Stimulated activated CD4-positive, alpha-beta T cell treated with anti-CD3 and anti-CD28 coated beads, Interleukin-12 subunit alpha, Interleukin-12 subunit beta, amount 100 ng/mL, for 4 hours (primary cell): ENCODE data around the gene IGSF11.
A peak's percentile ranks its signal among the peaks of the same experiment; 100 is the strongest.

Experiments used
- DNase-seq: peaks from one replicate; pipeline ENCODE4 v3.0.0-alpha.2; 2020

Gene IGSF11

GRCh38 chr3:118946449-118946848 is 88.2 kb downstream of the IGSF11 start:
- DNase-seq = no peak

DNA sequence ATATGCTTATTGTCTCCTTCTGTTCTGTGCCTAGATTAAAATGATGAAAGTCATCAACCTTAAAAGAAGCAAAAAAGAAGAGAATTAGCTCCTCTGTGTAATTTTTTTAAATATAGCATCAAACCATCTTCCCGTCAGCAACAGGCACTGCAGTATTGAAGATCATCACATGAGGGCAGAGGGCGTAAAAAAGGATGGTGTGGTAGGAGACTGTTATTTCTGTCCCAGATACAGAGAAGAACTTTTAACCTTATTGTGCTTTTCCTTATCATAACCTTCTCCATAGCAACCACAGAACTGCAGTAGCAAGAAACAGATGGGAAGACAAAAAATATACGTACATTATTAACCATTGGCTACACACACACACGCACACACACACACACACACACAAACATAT is 88.8 kb downstream of the IGSF11 start:
- DNase-seq = no peak

- no peak for DNase-seq
Measured at GRCh38 chr3:118943597-118943996, 91.0 kb downstream of the IGSF11 start.

GRCh38 chr3:118942671-118943070 is 92.0 kb downstream of the IGSF11 start:
- no peak for DNase-seq

GRCh38 chr3:118942195-118942594 is 92.5 kb downstream of the IGSF11 start:
- no peak for DNase-seq

DNA sequence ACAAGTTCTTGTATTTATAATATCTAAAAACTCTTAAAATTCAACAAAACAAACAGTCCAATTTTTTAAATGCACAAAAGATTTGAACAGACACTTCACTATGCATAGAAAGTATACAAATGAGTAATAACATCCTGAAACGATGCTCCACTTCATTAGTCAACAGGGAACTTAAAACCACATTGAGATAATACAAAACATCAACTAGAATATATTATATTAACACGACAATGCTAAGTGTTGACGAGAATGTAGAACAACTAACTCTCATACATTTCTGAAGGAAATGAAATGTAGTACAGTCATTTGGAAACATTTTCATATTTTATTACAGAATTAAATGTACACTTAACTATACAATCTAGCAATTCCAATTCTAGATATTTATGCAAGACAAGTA is 93.4 kb downstream of the IGSF11 start:
- no peak for DNase-seq

GRCh38 chr3:118938183-118938961 is 96.3 kb downstream of the IGSF11 start:
- no peak for DNase-seq

GRCh38 chr3:118936811-118937210 is 97.8 kb downstream of the IGSF11 start:
- DNase-seq = no peak

DNA sequence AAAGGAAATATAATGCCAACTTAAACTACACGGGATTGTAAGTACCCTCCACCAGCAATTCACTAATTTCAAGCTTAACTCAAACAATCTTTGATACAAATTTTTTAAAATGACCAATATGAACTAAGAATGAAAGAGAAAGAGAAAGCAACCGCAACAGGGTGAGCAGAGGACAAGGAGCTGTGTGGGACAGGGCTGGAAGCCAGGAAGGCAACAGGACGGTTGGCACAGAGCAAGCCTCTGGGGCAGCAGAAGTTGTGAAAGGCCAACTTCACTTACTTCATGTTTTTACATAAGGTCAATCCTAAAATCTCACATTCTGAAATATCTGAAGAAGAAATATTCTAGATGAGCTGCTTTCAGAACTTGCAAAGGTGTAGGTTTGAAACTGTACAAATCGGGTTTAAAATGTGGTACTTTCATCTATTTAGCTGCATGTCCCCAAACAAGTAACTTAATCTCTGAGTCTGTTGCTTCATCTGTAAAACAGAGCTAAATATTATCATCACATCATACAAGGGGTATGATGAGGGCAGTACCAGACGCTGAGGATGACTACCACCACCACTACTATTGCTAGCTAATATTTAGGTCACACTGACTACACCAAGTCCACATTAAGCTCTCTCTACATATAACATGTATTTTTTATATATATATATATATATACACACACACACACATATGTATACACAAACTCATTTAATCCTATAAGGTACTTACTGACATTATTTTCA is 101.7 kb downstream of the IGSF11 start:
- DNase-seq = no peak

DNA sequence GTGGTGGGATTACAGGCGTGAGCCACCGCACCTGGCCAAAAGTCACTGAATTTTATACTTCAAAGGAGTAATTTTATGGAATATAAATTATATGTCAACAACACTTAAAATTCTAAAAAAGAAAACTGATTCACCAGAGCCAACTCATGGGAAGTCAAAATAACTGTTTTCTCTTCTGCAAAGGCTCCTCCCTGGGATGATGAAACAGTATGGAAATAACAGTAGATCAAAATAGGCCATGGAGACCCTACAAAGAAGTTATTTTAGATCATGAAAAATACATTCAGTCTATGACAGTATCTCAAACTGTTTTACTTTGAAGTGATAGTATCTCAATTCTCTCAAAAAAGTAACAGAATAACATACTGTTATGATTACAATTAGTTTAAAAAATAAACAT is 102.7 kb downstream of the IGSF11 start:
- no peak for DNase-seq

- no peak for DNase-seq
Measured at GRCh38 chr3:118927449-118927848, 107.2 kb downstream of the IGSF11 start.

GRCh38 chr3:118912188-118912587 is 122.5 kb downstream of the IGSF11 start:
- DNase-seq = no peak

DNA sequence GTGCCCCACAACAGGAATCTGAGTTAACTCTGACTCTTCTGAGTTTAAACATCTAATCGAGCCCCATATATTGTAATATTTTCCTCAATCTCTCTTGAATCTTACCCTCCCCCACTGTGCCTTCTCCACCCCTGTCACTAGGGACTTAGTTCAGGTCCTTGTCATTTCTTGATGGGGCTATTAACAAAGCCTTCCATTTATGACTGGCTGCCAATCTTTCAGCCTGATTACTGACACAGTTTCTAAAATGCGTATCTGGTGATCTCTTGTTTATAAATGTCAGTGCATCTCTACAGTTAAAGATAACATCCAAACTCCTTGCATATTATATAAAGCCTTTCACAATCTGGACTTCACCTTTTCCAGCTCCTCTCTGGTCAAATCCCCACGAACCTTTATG is 124.3 kb downstream of the IGSF11 start:
- DNase-seq = no peak

DNA sequence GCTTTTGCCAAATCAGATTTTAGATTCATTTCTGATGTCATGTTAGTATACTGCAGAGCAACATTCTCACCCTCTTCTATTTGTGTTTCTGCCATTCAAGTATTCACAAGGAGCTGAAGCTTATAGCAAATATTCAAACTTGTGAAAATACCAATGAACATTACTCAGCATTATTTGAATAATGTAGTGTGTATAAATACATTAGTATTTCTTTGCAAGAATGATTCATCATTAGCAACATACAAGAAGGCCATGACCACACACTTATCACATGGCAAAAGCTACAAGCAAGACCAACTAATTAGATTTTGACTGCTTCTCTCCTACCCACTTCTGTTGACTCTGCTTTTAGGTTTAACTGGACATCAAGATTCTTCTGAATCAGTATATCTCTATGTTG is 124.9 kb downstream of the IGSF11 start:
- no peak for DNase-seq

GRCh38 chr3:118907909-118908308 is 126.7 kb downstream of the IGSF11 start:
- DNase-seq = no peak

GRCh38 chr3:118900737-118901525 is 133.7 kb downstream of the IGSF11 start:
- DNase-seq = no peak

DNA sequence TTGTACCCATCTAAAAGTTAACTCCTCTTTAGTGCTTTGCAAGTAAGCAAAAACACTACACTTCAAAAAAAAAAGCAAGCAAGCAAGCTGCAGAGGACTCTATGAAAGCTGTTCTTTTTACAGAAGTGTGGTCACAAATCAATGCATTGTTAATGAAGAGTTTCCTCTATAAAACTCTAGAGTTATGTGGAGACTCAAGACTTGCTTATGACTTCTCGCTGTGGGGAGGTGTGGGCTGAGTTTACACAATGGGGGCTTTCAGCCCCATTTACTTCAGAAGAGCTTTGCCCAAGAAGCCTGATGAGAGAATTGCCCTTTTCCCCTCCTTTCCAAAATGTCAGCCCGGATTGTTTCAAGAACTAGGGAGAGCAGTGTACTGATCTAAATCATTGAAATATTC is 144.4 kb downstream of the IGSF11 start:
- no peak for DNase-seq

DNA sequence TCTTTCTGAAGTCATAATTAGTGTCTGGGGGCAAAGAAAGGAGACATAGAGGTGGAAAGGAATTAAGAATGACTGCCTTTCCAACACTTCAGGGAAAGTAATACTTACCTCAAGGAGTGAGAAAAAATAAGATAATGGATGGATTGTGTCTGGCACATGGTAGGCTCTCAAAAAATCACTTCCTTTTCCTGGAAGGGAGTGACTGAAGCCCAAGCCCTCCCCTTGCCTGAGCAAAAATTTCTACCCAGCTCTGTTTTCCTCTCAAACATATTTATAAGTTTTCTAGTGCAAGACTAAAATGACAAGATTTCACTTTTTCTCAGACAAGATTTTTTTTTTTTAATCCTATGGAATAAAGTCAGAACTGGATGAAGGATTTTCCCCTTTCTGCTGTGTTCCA is 145.0 kb downstream of the IGSF11 start:
- no peak for DNase-seq

- DNase-seq = no peak
Measured at GRCh38 chr3:118886708-118887107, 147.9 kb downstream of the IGSF11 start.

GRCh38 chr3:118884748-118885206 is 149.9 kb downstream of the IGSF11 start:
- DNase-seq = peak; percentile 82

GRCh38 chr3:118882353-118882947 is 152.2 kb downstream of the IGSF11 start:
- DNase-seq = peak; percentile 62

- no peak for DNase-seq
Measured at GRCh38 chr3:118868051-118868450, 166.6 kb downstream of the IGSF11 start.

DNA sequence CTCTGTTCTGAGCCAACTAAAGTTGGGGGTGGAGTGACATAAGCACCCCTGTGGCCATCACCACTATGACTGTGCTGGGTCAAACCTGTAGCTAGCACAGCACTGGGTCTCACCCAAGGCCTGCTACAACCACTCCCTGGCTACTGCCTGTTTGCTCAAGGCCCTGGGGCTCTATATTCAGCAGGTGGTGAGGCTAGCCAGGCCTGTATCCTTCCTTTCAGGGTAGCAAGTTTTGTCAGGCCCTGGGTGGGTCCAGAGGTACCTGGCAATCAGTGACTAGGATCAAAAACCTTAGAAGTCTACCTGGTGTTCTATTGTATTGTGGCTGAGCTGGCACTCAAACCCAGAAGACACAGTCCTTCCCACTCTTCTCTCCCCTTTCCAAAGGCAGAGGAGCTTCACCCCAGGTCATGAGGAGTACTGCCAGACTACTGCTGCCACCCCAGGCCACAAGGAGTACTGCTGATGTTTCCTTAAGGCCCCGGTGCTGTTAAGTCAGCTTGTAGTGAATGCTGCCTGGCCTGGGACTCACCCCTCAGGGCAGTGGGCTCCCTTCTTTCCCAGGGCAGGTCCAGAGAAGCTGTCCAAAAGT is 170.8 kb downstream of the IGSF11 start:
- DNase-seq = no peak
